MCF 10A (cell line): ENCODE data around the gene TINAG. TPM values are rescaled to one million over a fixed set of nuclear protein-coding genes. Genes with fewer than 3 reads are reported as not detected.

Experiments used
- BruUV-seq: library from RNA; stranded (reverse); fragments of 400-500 nt; replicated peaks from 2 replicates; lab custom pipeline; 2021; lab: Mats Ljungman, UMichigan
- CTCF ChIA-PET: fragments of 300-600 bp; sonication (Branson Sonifier 250); formaldehyde crosslinking; extraction: SDS; loops from one replicate; lab custom pipeline; 2021; ENCODE audit warnings: antibody characterized with exemption, inconsistent platforms; lab: Yijun Ruan, JAX
- POLR2A ChIA-PET: fragments of 300-600, 350-650 bp; sonication (Branson Sonifier 250); formaldehyde crosslinking; extraction: SDS; loops from one replicate; lab custom pipeline; 2020; ENCODE audit warnings: antibody characterized with exemption, inconsistent platforms; lab: Yijun Ruan, JAX
- DNase-seq: peaks from one replicate; pipeline ENCODE4 v3.0.0-alpha.2; 2018; ENCODE audit not compliant: unreplicated experiment
- H3K27ac Mint-ChIP-seq: one replicate; pipeline ENCODE4 v1.8.0; 2022; ENCODE audit warnings: mild to moderate bottlenecking, low read depth, mixed read lengths; ENCODE audit not compliant: unreplicated experiment
- H3K27me3 Mint-ChIP-seq: one replicate; pipeline ENCODE4 v1.8.0; 2022; ENCODE audit warnings: mixed read lengths; ENCODE audit not compliant: insufficient read depth, unreplicated experiment
- H3K36me3 Mint-ChIP-seq: one replicate; pipeline ENCODE4 v1.8.0; 2022; ENCODE audit warnings: mild to moderate bottlenecking, moderate library complexity, mixed read lengths; ENCODE audit not compliant: insufficient read depth, unreplicated experiment
- H3K4me1 Mint-ChIP-seq: one replicate; pipeline ENCODE4 v1.8.0; 2022; ENCODE audit warnings: mixed read lengths; ENCODE audit not compliant: insufficient read depth, unreplicated experiment
- H3K4me3 Mint-ChIP-seq: one replicate; pipeline ENCODE4 v1.8.0; 2022; ENCODE audit warnings: mild to moderate bottlenecking, moderate library complexity, mixed read lengths; ENCODE audit not compliant: unreplicated experiment
- H3K9me3 Mint-ChIP-seq: one replicate; pipeline ENCODE4 v1.8.0; 2022; ENCODE audit warnings: mixed read lengths; ENCODE audit not compliant: unreplicated experiment
- CTCF ChIP-seq: fragments of 200-600 bp; IDR thresholded peaks from one replicate; pipeline ENCODE4 v1.8.0; 2022; ENCODE audit warnings: antibody characterized with exemption, mild to moderate bottlenecking; ENCODE audit not compliant: unreplicated experiment
- intact Hi-C: fragments of 100-400 bp; cut with micrococcal nuclease; formaldehyde crosslinking; loops from 2 replicates; pipeline ENCODE4 v1.14.1; 2022
- total RNA-seq: library from RNA; stranded (reverse); gene quantifications from 2 replicates; pipeline ENCODE4 v1.2.3, GENCODE V29; 2022

Gene TINAG
- total RNA-seq, 1 experiment from 2014 or later, result not detected

- Mint-ChIP-seq H3K27me3 (no peaks in the 10 kb centered on the region), H3K9me3 (no peaks in the 10 kb centered on the region), H3K36me3 (no peaks in the 10 kb centered on the region), H3K27ac (no peak overlapping the region), H3K4me3 (no peak overlapping the region), H3K4me1 (no peaks in the 10 kb centered on the region)
- POLR2A ChIA-PET, result no interaction called here
- intact Hi-C loops, result no loop called here
- no peak for DNase-seq
- CTCF ChIA-PET, result no interaction called here
- no TSS peak for BruUV-seq
- TF ChIP-seq CTCF, result no peak
Observed at GRCh38 chr6:54307439-54307910, 766 bp upstream of the TINAG start.

GRCh38 chr6:54308986-54309315 lies 710 bp downstream of the TINAG start:
- intact Hi-C loops, result no loop called here
- no peak overlapping the region for H3K27ac Mint-ChIP-seq
- no peaks in the 10 kb centered on the region for H3K36me3 Mint-ChIP-seq
- no peaks in the 10 kb centered on the region for H3K4me1 Mint-ChIP-seq
- ChIA-PET POLR2A (no interaction called here), CTCF (no interaction called here)
- H3K27me3 Mint-ChIP-seq, result no peaks in the 10 kb centered on the region
- no peak for DNase-seq
- TF ChIP-seq CTCF, result no peak
- BruUV-seq, result no TSS peak
- no peak overlapping the region for H3K4me3 Mint-ChIP-seq
- H3K9me3 Mint-ChIP-seq, result no peaks in the 10 kb centered on the region

GRCh38 chr6:54310377-54311152 lies 2.3 kb downstream of the TINAG start:
- ChIA-PET CTCF (interaction anchor here (0.6 kb wide), 2 partner anchors 12 to 65 kb away, joined by 3 read pairs; no protein-coding TSS in a partner anchor), POLR2A (interaction anchor here (0.6 kb wide), 2 partner anchors 1338 to 1941 kb away, joined by 3 read pairs; no protein-coding TSS in a partner anchor)
- no peak overlapping the region for H3K27ac Mint-ChIP-seq
- H3K4me3 Mint-ChIP-seq, result no peak overlapping the region
- no peak for TF ChIP-seq CTCF
- H3K4me1 Mint-ChIP-seq, result no peaks in the 10 kb centered on the region
- intact Hi-C loops, result no loop called here
- no TSS peak for BruUV-seq
- H3K36me3 Mint-ChIP-seq, result no peaks in the 10 kb centered on the region
- no peaks in the 10 kb centered on the region for H3K27me3 Mint-ChIP-seq
- H3K9me3 Mint-ChIP-seq, result no peaks in the 10 kb centered on the region
- DNase-seq, result no peak

GRCh38 chr6:54315656-54316055 lies 7.4 kb downstream of the TINAG start:
- DNase-seq, result no peak

More at GRCh38 chr6:54315656-54316055, 7.4 kb downstream of the TINAG start:
- BruUV-seq, result no TSS peak
- H3K36me3 Mint-ChIP-seq, result no peaks in the 10 kb centered on the region
- CTCF ChIA-PET, result interaction anchor here (0.7 to 1.6 kb wide), 3 partner anchors 119 to 758 kb away, joined by 3 to 5 read pairs (median 3); no protein-coding TSS in a partner anchor
- no peak overlapping the region for H3K4me3 Mint-ChIP-seq
- no peak for TF ChIP-seq CTCF
- POLR2A ChIA-PET, result interaction anchor here (0.6 kb wide), 1 partner anchor 269 kb away, joined by 3 read pairs; no protein-coding TSS in a partner anchor
- H3K27me3 Mint-ChIP-seq, result no peaks in the 10 kb centered on the region
- no peak overlapping the region for H3K27ac Mint-ChIP-seq
- H3K4me1 Mint-ChIP-seq, result no peaks in the 10 kb centered on the region
- intact Hi-C loops, result no loop called here
- H3K9me3 Mint-ChIP-seq, result no peaks in the 10 kb centered on the region
